WERI-Rb-1 (cell line): ENCODE results near the gene ADAMTS18.

ENCODE experiments used
- DNase-seq: peaks from one replicate; pipeline ENCODE4 v3.0.0-alpha.2; 2020
- H3K27ac ChIP-seq: fragments of 250-450 bp; sonication (Bioruptor Pico); 2 replicates; pipeline ENCODE4 v1.5.1; 2020; ENCODE audit warnings: mild to moderate bottlenecking, moderate library complexity
- H3K27me3 ChIP-seq: fragments of 250-450 bp; sonication (Bioruptor Pico); 2 replicates; pipeline ENCODE4 v1.5.1; 2021; ENCODE audit warnings: mild to moderate bottlenecking, low read depth, moderate library complexity; ENCODE audit not compliant: insufficient read depth, severe bottlenecking
- H3K36me3 ChIP-seq: fragments of 250-450 bp; sonication (Bioruptor Pico); 2 replicates; pipeline ENCODE4 v1.5.1; 2020; ENCODE audit warnings: mild to moderate bottlenecking, moderate library complexity
- H3K4me3 ChIP-seq: 2 replicates; pipeline ENCODE4 v1.5.1; 2011; ENCODE audit warnings: low read depth, mild to moderate bottlenecking, control low read depth, low read length
- H3K9me3 ChIP-seq: fragments of 250-450 bp; sonication (Bioruptor Pico); 2 replicates; pipeline ENCODE4 v1.5.1; 2021; ENCODE audit warnings: mild to moderate bottlenecking, moderate library complexity; ENCODE audit not compliant: severe bottlenecking
- TF ChIP-seq, protein P1 (sequence below): IDR thresholded peaks from 2 replicates; pipeline ENCODE4 v1.5.1; 2011; ENCODE audit warnings: low read depth, mild to moderate bottlenecking, control low read depth, inconsistent platforms, low read length

Gene ADAMTS18

DNA sequence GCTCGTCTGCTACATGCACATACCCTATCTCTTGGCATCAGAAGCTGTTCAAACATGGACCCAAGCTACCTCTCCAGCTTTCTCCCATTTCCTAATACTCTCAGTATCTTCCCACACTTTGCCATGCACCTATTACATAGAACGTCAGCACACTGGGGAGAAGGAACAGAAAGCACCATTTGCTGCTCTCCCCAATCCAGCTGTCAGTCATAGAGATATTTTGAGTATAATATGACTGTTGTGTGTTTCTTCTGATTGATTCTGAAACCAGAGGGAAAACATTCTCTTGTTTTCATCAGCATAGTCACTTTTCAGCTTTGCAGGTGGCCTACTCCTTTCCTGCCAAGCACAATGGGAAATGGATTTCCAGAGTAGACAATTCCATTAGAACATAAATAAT is 107.1 kb downstream of the ADAMTS18 start:
- Histone ChIP-seq H3K36me3 (no peaks in the 10 kb centered on the region), H3K4me3 (no peak overlapping the region), H3K27ac (no peak overlapping the region), H3K27me3 (peaks cover 17% of the 10 kb centered on the region), H3K9me3 (no peaks in the 10 kb centered on the region)
- DNase-seq = no peak
- TF ChIP-seq, protein P1, sequence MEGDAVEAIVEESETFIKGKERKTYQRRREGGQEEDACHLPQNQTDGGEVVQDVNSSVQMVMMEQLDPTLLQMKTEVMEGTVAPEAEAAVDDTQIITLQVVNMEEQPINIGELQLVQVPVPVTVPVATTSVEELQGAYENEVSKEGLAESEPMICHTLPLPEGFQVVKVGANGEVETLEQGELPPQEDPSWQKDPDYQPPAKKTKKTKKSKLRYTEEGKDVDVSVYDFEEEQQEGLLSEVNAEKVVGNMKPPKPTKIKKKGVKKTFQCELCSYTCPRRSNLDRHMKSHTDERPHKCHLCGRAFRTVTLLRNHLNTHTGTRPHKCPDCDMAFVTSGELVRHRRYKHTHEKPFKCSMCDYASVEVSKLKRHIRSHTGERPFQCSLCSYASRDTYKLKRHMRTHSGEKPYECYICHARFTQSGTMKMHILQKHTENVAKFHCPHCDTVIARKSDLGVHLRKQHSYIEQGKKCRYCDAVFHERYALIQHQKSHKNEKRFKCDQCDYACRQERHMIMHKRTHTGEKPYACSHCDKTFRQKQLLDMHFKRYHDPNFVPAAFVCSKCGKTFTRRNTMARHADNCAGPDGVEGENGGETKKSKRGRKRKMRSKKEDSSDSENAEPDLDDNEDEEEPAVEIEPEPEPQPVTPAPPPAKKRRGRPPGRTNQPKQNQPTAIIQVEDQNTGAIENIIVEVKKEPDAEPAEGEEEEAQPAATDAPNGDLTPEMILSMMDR = no peak

DNA sequence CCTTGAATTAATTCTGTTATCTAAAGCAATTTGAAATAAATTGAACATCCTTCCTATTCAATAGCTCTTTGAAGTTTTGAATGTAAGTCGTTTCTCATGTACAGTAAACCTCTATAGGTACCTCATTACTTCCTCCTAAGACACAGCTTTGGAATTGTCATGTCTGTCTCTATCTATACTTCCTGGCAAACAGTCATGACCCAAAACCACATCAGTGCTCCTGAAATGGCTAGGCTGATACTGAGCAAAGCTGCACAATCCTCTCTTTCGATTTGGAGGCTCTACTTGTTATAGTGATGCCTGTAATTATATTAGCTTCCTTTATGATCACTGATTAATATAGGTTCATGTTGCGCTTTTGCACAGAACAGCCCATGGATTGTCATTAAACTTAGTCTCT is 110.1 kb downstream of the ADAMTS18 start:
- H3K4me3 ChIP-seq = no peak overlapping the region
- no peak overlapping the region for H3K27ac ChIP-seq
- no peaks in the 10 kb centered on the region for H3K36me3 ChIP-seq
- no peak for DNase-seq
- peaks cover 17% of the 10 kb centered on the region for H3K27me3 ChIP-seq
- TF ChIP-seq, protein P1 = no peak
- no peaks in the 10 kb centered on the region for H3K9me3 ChIP-seq

DNA sequence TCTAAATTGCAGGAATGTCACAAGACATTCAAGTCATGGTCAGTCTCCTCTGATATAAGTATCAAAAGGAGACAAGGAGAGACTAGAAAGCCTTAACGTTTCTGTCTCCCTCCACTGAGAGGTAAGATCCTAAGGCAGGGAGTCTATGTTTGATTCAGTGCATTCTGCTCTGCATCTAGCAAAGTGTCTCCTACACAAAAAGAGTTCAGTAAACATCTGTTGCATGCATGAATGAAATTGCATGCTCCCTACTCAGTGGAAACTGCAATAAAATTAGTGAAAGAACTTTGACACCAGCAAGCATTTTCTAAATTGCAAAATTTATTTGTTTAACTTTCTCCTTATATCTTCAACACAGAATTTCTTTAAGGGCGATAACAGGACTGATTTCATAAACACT is 111.1 kb downstream of the ADAMTS18 start:
- H3K9me3 ChIP-seq = no peaks in the 10 kb centered on the region
- no peaks in the 10 kb centered on the region for H3K36me3 ChIP-seq
- H3K27me3 ChIP-seq = peaks cover 20% of the 10 kb centered on the region
- no peak for DNase-seq
- TF ChIP-seq, protein P1 = no peak
- no peak overlapping the region for H3K4me3 ChIP-seq
- no peak overlapping the region for H3K27ac ChIP-seq

DNA sequence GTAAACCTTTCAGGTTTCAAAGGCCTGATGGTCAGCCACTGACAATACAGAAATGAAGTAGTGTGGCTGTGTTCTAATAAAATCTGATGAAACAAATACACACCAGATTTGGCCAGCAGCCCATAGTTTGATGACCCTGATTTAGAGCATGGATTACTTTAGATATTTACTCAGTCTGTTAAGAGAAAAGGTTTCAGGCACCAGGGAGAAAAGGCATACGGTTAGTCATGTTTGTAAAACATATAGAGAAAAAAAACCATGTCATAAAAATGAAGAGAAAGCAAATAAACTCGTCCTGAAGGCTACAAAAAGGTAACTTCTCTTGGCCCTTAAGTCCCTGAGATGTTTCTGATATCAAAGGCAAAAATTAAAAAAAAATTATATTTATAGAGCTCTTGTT is 112.1 kb downstream of the ADAMTS18 start:
- no peak for DNase-seq
- Histone ChIP-seq H3K36me3 (no peaks in the 10 kb centered on the region), H3K9me3 (no peaks in the 10 kb centered on the region), H3K27ac (no peak overlapping the region), H3K27me3 (peaks cover 17% of the 10 kb centered on the region), H3K4me3 (no peak overlapping the region)
- TF ChIP-seq, protein P1 = no peak

DNA sequence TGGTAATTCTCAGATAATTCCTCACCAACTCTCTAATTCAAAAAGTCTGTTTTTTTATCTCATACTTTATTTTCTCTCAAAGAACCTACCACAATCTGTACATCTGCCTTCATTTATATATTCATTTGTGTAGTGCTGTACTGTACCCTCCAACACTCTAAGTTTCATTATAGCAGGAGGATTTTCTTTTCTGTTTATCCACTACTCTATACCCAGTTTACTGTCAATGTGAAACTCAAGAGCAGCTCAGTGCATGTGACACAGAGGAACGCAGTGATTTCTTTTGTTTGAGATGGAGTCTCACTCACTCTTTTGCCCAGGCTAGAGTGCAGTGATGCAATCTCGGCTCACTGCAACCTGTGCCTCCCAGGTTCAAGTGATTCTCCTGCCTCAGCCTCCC is 117.8 kb downstream of the ADAMTS18 start:
- H3K27me3 ChIP-seq = peaks cover 3% of the 10 kb centered on the region
- H3K27ac ChIP-seq = no peak overlapping the region
- DNase-seq = no peak

DNA sequence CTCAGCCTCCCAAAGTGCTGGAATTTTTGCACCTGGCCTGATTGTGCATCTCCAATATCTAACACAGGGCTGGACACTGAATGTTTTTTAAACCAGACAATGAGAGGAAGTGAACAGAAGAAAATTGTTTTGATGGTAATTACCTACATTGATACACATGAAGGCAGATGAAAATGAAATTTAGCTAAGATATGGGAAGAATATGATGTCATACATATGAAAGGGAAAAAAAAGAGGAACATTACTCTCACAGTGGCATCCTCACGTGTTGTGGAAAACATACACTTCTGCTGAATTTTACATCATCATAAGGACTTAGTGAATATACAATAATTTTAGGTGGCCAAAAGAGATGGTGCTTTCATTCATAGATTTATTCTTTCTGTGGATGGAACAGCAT is 124.0 kb downstream of the ADAMTS18 start:
- no peaks in the 10 kb centered on the region for H3K36me3 ChIP-seq
- TF ChIP-seq, protein P1 = no peak
- no peak overlapping the region for H3K4me3 ChIP-seq
- H3K27ac ChIP-seq = no peak overlapping the region
- H3K27me3 ChIP-seq = peaks cover 3% of the 10 kb centered on the region
- no peaks in the 10 kb centered on the region for H3K9me3 ChIP-seq
- DNase-seq = no peak

More for the DNA sequence above, 117.8 kb downstream of the ADAMTS18 start:
- Histone ChIP-seq H3K36me3 (no peaks in the 10 kb centered on the region), H3K4me3 (no peak overlapping the region), H3K9me3 (no peaks in the 10 kb centered on the region)
- TF ChIP-seq, protein P1 = no peak
